ENCODE measurements around the gene PTH1R.

The PTH1R gene

DNA sequence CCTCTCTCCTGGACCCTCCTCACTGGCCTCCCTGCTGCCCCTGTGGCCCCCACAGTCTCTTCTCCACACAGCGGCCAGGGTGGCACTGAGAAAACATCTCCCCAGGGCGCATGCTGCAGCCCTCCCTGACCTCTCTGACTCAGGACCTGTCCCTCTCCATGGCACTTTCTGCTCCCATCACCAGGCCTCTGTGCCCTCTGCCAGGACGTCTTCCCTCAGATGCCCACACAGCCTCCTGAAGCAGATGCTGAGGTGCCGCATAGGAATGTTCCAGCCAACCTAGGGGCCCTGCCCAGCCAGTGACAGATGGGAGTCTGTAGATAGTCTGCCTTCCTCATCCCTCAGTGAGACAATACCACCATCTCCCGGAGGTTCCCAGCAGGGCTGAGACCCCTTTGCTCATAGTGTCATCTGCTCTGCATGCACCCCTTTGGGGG is 22.9 kb upstream of the PTH1R start:
- no peak for DNase-seq (ENCODE audit: low read depth in 2 of 2)
- no peak overlapping the region for H3K4me3 ChIP-seq (replicated peaks in 1 of 2; ENCODE audit: low read depth in 2 of 2, low read length in 2 of 2)
- TF ChIP-seq, protein P1, sequence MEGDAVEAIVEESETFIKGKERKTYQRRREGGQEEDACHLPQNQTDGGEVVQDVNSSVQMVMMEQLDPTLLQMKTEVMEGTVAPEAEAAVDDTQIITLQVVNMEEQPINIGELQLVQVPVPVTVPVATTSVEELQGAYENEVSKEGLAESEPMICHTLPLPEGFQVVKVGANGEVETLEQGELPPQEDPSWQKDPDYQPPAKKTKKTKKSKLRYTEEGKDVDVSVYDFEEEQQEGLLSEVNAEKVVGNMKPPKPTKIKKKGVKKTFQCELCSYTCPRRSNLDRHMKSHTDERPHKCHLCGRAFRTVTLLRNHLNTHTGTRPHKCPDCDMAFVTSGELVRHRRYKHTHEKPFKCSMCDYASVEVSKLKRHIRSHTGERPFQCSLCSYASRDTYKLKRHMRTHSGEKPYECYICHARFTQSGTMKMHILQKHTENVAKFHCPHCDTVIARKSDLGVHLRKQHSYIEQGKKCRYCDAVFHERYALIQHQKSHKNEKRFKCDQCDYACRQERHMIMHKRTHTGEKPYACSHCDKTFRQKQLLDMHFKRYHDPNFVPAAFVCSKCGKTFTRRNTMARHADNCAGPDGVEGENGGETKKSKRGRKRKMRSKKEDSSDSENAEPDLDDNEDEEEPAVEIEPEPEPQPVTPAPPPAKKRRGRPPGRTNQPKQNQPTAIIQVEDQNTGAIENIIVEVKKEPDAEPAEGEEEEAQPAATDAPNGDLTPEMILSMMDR (IDR thresholded peaks at IDR 0.05; ENCODE audit: low read depth, low read length) = no peak

- no peak for DNase-seq (ENCODE audit: low read depth in 2 of 2)
- no peak overlapping the region for H3K4me3 ChIP-seq (replicated peaks in 1 of 2; ENCODE audit: low read depth in 2 of 2, low read length in 2 of 2)
- TF ChIP-seq, protein P1 (IDR thresholded peaks at IDR 0.05; ENCODE audit: low read depth, low read length) = no peak
These were observed 20.7 kb upstream of the PTH1R start for GRCh38 chr3:46856576-46857471.

GRCh38 chr3:46857485-46858341 is 19.8 kb upstream of the PTH1R start:
- DNase-seq (ENCODE audit: low read depth in 2 of 2) = no peak
- TF ChIP-seq, protein P1 (IDR thresholded peaks at IDR 0.05; ENCODE audit: low read depth, low read length) = no peak

GRCh38 chr3:46858456-46858855 is 19.1 kb upstream of the PTH1R start:
- no peak overlapping the region for H3K4me3 ChIP-seq (replicated peaks in 1 of 2; ENCODE audit: low read depth in 2 of 2, low read length in 2 of 2)
- no peak for DNase-seq (ENCODE audit: low read depth in 2 of 2)
- TF ChIP-seq, protein P1 (IDR thresholded peaks at IDR 0.05; ENCODE audit: low read depth, low read length) = no peak

More at GRCh38 chr3:46857485-46858341, 19.8 kb upstream of the PTH1R start:
- H3K4me3 ChIP-seq (replicated peaks in 1 of 2; ENCODE audit: low read depth in 2 of 2, low read length in 2 of 2) = no peak overlapping the region

- TF ChIP-seq, protein P1 (IDR thresholded peaks at IDR 0.05; ENCODE audit: low read depth, low read length) = no peak
- no peak for DNase-seq (ENCODE audit: low read depth in 2 of 2)
- H3K4me3 ChIP-seq (replicated peaks in 1 of 2; ENCODE audit: low read depth in 2 of 2, low read length in 2 of 2) = no peak overlapping the region
These were observed 18.4 kb upstream of the PTH1R start for GRCh38 chr3:46859001-46859710.

Data from cardiac fibroblast (primary cell).